ENCODE measurements around the gene MYL10. TPM values are rescaled to one million over a fixed set of nuclear protein-coding genes. Genes with fewer than 3 reads are reported as not detected.
A peak's percentile ranks its signal among the peaks of the same experiment; 100 is the strongest.
"Not testable (repeated sequence)": the region's sequence is repeated elsewhere in the genome, so short reads cannot be mapped to it uniquely, and the experiment has no call there.

MYL10 gene
- total RNA-seq, 1 donor, result not detected

DNA sequence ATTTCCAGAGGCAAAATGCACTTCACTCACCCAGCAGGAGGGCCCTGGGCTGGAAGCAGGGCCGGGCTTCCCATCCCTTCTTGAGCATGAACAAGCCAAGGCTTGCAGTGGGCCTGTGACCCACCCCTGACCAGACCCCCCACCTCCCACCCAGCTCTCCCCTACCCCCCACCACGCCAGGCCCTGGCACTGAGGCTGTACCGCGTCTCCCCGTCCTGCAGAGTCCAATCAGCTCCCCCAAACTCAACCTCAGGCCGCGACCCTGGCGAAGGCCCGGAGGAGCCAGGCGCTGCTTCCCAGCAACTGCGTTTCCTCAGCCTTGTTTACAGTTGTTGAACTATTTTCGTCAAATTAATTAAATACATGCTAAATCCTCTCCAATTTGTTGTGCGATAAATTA lies 16.9 kb upstream of the MYL10 start:
- no peak for DNase-seq (ENCODE audit: insufficient read length, low spot score, missing footprints)
- Histone ChIP-seq H3K4me2 (ENCODE audit: insufficient read depth, low read length) (no peak overlapping the region), H3K4me3 (ENCODE audit: insufficient read depth, low read length) (no peak overlapping the region), H3K36me3 (ENCODE audit: insufficient read depth, low read length) (no peaks in the 10 kb centered on the region), H3K27me3 (ENCODE audit: insufficient read depth, low read length) (peaks cover 12% of the 10 kb centered on the region), H3K9me3 (ENCODE audit: low read depth, low read length) (no peaks in the 10 kb centered on the region), H3K4me1 (ENCODE audit: insufficient read depth, low read length) (no peaks in the 10 kb centered on the region), H4K20me1 (ENCODE audit: insufficient read depth, low read length) (no peaks in the 10 kb centered on the region), H3K27ac (ENCODE audit: low read depth, low read length) (no peak overlapping the region), H3K79me2 (ENCODE audit: insufficient read depth, low read length) (no peaks in the 10 kb centered on the region), H2AFZ (ENCODE audit: low read length) (no peak overlapping the region)
- TF ChIP-seq, protein P1, sequence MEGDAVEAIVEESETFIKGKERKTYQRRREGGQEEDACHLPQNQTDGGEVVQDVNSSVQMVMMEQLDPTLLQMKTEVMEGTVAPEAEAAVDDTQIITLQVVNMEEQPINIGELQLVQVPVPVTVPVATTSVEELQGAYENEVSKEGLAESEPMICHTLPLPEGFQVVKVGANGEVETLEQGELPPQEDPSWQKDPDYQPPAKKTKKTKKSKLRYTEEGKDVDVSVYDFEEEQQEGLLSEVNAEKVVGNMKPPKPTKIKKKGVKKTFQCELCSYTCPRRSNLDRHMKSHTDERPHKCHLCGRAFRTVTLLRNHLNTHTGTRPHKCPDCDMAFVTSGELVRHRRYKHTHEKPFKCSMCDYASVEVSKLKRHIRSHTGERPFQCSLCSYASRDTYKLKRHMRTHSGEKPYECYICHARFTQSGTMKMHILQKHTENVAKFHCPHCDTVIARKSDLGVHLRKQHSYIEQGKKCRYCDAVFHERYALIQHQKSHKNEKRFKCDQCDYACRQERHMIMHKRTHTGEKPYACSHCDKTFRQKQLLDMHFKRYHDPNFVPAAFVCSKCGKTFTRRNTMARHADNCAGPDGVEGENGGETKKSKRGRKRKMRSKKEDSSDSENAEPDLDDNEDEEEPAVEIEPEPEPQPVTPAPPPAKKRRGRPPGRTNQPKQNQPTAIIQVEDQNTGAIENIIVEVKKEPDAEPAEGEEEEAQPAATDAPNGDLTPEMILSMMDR (IDR thresholded peaks at IDR 0.05; ENCODE audit: extremely low read depth, low read depth, low read length), result no peak

DNA sequence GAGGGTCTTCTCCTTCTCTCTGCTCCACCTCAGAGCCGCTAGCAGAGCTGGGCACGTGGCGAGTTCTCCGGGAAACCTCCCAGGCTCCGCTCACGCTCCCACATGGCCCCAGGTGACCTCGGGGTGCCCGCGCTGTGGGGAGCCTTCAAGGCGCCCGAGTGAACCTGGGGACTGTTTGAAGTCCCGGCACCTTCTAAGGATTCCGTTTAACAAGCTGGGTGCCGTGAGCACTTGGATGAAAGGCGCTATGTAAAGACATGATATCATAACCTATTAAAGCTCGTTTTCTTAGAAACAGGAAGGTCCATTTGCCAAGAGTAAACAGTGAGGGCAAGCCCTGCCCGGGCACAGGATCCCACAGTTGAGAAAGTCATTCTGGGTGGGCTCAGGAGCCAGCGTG lies 15.8 kb upstream of the MYL10 start:
- Histone ChIP-seq H3K27ac (ENCODE audit: low read depth, low read length) (no peak overlapping the region), H3K79me2 (ENCODE audit: insufficient read depth, low read length) (no peaks in the 10 kb centered on the region), H3K4me3 (ENCODE audit: insufficient read depth, low read length) (peak overlapping the region; percentile 38), H2AFZ (ENCODE audit: low read length) (peak overlapping the region; percentile 60), H3K36me3 (ENCODE audit: insufficient read depth, low read length) (no peaks in the 10 kb centered on the region), H3K27me3 (ENCODE audit: insufficient read depth, low read length) (peaks cover 4% of the 10 kb centered on the region), H3K4me2 (ENCODE audit: insufficient read depth, low read length) (peak overlapping the region; percentile 46), H4K20me1 (ENCODE audit: insufficient read depth, low read length) (no peaks in the 10 kb centered on the region), H3K9me3 (ENCODE audit: low read depth, low read length) (no peaks in the 10 kb centered on the region), H3K4me1 (ENCODE audit: insufficient read depth, low read length) (no peaks in the 10 kb centered on the region)
- DNase-seq (ENCODE audit: insufficient read length, low spot score, missing footprints), result peak; percentile 81
- TF ChIP-seq, protein P1 (IDR thresholded peaks at IDR 0.05; ENCODE audit: extremely low read depth, low read depth, low read length), result no peak

DNA sequence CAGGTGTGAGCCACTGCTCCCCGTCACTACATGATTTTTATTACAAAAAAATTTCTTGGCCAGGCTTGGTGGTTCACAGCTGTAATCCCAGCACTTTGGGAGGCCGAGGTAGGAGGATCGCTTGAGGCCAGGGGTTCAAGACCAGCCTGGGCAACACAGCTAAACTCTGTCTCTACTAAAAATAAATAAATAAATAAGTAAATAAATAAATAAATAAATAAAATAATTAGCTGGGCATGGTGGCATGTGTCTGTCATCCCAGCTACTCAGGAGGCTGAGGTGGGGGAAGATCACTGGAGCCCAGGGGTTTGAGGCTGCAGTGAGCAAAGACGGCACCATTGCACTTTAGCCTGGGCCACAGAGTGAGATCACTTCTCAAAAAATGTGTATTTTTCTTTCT lies 10.0 kb upstream of the MYL10 start:
- not testable (repeated sequence) for H3K4me3 ChIP-seq (ENCODE audit: insufficient read depth, low read length); H3K4me1 ChIP-seq (ENCODE audit: insufficient read depth, low read length); H2AFZ ChIP-seq (ENCODE audit: low read length); H3K79me2 ChIP-seq (ENCODE audit: insufficient read depth, low read length); DNase-seq (ENCODE audit: insufficient read length, low spot score, missing footprints); H3K4me2 ChIP-seq (ENCODE audit: insufficient read depth, low read length); H3K27ac ChIP-seq (ENCODE audit: low read depth, low read length); H3K27me3 ChIP-seq (ENCODE audit: insufficient read depth, low read length); H3K36me3 ChIP-seq (ENCODE audit: insufficient read depth, low read length); H4K20me1 ChIP-seq (ENCODE audit: insufficient read depth, low read length); H3K9me3 ChIP-seq (ENCODE audit: low read depth, low read length)

DNA sequence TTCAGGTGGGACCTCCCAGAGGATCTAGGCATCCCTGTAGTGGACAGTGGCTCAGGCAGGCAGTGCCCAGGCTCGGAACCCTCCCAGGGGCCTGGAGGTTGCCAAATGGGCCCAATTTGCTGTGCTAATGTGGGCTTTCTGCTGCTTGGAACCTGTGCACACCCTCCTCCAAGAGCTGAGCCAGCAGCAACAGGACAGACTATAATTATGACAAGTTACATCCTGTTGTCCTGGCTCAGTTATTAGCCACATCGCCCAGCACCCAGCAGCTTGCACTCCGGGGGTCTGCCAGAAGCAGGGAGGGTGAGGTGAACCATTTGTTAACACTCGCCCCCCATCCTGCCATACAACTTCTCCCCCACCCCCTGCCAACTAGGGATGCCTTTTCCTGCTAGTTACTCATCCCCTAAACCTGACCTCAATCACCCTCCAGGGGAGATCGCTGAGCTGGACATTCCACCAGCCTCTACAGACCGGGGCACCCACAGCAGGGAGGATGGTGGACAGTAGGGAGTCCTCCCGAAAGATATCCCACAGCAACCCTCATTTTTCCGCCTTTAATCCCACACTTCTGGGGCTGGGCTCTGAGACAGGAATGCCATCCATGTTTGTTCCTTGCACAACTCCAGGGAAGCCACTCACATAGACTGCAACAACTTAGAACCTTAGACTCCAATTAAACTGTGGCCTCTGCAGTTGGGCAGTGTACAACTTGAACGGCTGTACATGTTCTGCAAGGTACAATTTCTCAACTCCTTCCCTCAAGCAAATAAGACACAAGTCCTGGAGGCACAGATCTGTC lies 7.9 kb upstream of the MYL10 start:
- no peaks in the 10 kb centered on the region for H3K4me1 ChIP-seq (ENCODE audit: insufficient read depth, low read length)
- no peaks in the 10 kb centered on the region for H3K27me3 ChIP-seq (ENCODE audit: insufficient read depth, low read length)
- H3K79me2 ChIP-seq (ENCODE audit: insufficient read depth, low read length), result no peaks in the 10 kb centered on the region
- no peak overlapping the region for H3K4me3 ChIP-seq (ENCODE audit: insufficient read depth, low read length)
- no peaks in the 10 kb centered on the region for H3K36me3 ChIP-seq (ENCODE audit: insufficient read depth, low read length)
- H3K9me3 ChIP-seq (ENCODE audit: low read depth, low read length), result no peaks in the 10 kb centered on the region
- peak; percentile 64 for DNase-seq (ENCODE audit: insufficient read length, low spot score, missing footprints)
- TF ChIP-seq, protein P1 (IDR thresholded peaks at IDR 0.05; ENCODE audit: extremely low read depth, low read depth, low read length), result no peak
- no peak overlapping the region for H3K27ac ChIP-seq (ENCODE audit: low read depth, low read length)
- H2AFZ ChIP-seq (ENCODE audit: low read length), result no peak overlapping the region
- H3K4me2 ChIP-seq (ENCODE audit: insufficient read depth, low read length), result no peak overlapping the region
- H4K20me1 ChIP-seq (ENCODE audit: insufficient read depth, low read length), result no peaks in the 10 kb centered on the region
